Measurements from ENCODE around the gene TEX51.

TEX51 gene

DNA sequence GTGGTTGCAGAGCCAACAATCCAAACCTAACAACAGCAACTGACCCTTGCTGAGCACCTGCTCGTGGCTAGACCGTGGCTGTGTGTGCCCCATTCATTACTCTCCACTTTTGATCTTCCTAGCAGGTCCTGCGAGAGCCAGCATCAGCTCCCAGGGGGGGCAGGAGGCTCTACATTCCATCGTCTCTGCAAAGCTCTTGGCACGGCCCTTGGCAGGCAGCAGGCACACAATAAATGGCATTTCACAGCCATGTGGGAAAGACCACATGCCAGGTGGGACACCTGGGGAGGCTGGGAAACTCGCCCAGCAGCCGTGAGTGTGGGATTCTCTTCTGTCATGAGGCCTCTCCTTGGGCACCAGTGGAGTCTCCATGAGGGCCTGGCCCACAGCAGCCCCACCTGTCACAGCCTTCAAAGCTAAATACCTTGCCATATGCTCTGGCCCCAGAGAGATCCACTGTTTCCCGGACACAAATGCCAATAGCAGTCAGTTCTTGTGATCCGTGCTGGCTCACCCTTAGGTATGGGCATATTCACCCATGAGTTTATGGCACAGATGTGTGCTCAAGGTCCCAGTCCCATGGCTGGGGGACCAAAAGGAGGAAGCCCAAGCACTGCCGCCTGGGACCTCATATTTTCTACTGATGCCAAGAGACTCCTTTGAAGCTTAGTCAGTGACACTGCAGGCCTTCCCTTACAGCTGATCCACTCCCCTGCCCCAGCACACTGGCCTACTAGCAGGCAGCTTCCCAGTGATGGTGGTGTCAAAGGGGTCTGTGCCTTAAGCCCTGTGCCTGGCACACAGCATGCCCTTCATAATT lies 6.8 kb upstream of the TEX51 start:
- no peak for DNase-seq (ENCODE audit: low read depth in 1 of 2, low spot score in 1 of 2)

DNA sequence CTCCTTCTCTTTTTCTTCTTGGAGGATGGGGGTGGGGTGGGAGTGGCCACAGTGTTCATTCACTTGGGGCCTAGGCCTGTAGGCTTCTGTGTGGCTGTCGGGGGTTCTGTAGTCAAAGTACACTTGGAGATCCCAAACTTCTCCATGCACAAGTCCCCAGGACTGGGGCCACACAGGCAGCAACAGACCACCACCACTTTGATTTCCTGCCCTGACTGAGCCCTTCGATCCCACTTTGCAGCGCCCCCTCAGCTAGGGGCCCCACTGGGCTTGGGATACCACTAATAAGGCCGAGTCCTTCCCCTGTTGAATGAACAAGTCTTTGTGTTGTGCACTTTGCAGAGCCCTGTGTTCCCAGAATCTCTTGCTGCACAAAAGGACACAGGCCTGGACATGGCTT lies 5.5 kb upstream of the TEX51 start:
- DNase-seq (ENCODE audit: low read depth in 1 of 2, low spot score in 1 of 2), result no peak

DNA sequence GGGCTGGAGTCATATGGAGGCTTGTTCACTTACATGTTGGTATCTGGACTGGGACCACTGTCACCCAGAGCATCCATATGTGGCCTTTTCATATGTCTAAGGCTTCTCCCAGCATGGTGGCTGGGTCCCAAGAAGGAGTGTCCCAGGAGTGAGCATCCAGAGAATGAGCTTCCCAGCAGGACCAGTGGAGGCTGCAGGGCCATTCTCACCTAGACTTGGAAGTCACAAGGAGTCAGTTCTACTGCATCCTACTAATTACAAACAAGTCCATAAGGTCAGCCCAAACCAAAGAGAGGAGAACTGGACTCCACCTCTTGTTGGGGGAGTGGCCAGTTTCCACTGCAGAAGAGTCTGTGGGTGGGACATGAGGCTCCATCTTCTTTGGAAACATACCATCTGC lies 5.1 kb upstream of the TEX51 start:
- DNase-seq (ENCODE audit: low read depth in 1 of 2, low spot score in 1 of 2), result no peak

DNA sequence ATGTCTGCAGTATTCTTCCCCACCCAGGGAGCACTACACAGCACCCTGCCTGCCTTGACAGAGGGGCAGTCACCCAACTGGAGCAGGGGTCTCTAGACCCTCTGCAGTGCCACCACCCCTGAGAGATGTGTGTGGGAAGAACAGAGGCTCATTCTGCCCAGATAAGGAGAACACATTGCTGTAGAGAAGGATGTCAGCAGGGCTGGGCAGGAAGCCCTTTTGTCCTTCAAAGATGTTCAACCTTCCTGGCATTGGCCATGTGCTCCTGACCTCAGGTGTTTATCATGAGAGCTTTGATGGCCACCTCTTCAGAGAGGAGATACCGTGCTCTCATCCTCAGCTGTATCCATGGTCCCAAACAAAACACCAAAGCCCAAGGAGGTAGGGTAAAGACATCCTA lies 4.6 kb upstream of the TEX51 start:
- no peak for DNase-seq (ENCODE audit: low read depth in 1 of 2, low spot score in 1 of 2)

DNA sequence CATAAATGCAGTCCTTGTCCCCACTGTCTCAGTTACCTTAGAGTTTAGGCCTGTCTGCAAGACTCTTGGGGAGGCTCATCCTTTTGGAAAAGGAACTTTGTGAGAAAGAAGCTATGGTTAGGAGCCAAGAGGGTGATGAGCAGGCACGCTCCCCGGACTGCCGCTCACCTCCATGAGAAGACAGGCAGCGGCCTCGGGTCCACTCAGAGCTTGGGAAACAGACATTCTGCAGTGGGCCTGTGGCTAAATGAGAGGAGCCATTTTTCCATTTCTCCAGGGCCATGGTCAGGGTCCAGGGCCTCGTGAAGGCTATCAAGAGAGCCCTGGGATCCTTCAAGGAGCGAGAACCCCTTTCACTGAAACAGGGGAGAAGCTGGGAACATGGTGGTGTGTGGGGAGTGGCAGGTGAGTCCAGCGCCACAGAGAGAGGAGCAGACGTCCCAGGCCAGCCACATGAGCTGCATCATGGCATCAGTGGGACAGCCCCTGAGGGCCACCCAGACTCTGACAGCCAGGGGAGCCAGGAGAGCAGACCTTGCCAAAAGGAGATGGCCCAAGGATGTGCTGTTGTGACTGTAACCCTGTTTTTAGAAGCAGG lies 4.0 kb upstream of the TEX51 start:
- DNase-seq (ENCODE audit: low read depth in 1 of 2, low spot score in 1 of 2), result no peak

DNA sequence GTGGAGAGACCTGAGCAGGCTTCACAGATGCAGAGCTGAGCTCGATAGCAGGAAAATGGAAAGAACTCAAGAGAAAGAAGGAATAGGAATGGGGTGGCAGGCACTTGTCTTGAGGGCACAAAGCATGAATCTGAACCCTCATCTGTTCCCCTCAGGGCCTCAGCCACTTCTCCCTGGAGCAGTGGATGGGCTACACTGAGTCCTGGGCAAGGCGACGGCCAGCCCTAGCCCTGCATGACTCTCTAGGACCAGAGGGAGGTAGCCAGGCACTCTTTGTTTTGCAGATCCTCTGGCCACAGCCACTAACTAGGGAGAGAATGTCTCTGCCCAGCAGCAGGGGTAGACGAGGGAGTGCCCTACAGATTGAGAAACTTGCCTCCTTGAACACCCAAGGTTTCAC lies 3.4 kb upstream of the TEX51 start:
- no peak for DNase-seq (ENCODE audit: low read depth in 1 of 2, low spot score in 1 of 2)

DNA sequence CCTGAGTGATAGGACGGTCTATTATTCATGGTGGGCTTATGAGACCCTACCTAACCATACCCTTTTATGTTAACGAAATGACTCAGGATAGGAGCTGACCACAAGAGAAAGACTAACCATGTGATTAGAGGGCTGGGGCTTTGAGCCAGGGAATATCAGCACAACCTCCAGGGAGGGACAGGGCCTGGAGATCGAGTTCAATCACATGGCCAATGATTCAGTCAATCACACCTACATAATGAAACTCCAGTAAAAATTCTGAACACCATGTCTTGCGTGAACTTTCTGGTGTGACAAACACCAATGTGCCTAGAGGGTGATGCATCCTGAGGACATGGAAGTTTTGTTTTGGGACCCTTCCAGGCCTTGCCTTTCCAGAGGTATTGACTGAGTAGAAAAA lies 2.2 kb upstream of the TEX51 start:
- no peak for DNase-seq (ENCODE audit: low read depth in 1 of 2, low spot score in 1 of 2)

DNA sequence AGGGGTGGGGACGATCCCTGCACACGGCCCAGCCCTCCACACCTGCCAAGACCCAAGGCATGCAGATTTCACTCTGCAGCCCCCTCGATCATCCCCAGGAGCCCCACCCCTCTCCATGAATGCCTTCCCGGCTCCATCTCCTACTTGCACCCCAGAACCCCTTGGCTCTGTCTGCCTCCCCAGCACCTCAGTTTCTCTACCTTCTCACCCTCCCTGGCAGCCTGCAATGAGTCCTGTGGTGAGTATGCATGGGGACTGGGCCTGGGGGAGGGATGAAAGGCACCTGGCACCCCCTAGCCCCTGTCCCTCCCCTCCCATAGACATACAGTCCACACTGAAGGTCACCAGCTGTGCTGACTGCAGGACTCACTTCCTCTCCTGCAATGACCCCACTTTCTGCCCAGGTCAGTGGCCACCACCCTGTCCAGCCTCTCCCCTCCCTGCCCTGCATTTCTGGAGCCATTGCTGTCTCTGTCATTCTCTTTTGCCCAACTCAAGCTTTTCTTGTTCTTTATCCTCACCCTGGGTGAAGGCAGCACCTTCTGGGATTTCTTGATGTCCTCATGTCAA lies 1.0 kb downstream of the TEX51 start:
- DNase-seq (ENCODE audit: low read depth in 1 of 2, low spot score in 1 of 2), result no peak

DNA sequence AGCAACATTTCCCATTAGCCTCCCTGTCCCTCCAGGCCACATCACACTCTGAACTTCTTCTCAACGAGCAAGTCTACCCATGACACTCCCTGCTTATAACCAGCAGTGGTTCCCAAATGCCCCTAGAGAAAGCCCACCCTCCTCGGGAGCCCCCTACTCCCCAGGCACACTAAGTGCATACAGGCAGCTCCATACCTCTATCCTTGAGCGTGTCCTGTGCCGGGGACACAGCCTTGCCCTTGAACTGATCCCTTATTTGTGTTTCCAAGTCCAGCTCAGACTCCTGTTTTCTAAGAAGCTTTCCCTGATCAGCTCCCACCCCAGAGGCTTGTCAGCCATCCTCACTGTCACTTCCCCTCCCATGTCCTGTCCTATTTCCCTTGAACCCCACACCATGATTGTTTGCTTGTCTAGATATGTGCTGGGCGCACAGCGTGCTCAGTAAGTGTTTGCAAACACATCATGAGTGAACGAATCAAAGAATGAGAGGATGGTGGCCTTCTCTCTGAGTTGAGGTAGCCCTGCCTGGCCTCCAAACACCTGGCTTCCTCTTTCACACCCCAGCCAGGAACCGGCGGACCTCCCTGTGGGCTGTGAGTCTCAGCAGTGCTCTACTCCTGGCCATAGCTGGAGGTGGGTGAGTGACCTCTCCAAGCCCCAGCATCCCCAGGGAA lies 2.1 kb downstream of the TEX51 start:
- DNase-seq (ENCODE audit: low read depth in 1 of 2, low spot score in 1 of 2), result no peak

DNA sequence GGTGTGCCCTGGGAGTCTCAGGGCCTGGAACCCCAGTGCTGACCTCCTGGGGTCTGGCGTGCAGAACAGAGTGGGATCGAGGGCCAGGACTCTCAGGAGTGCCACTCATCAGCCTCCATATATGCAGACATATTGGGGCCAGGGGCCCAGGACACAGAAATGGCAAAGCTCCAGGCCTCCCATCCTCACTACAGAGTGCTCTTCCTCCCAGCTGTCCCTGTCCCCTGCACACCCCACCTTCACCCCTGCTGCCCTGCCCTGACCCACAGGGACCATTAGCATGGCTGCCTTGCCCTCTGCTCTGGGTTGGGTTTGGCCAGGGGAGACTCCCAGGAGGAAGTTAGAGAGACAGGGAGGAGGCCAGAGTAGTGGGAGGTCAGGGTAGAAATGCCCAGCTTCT lies 2.8 kb downstream of the TEX51 start:
- no peak for DNase-seq (ENCODE audit: low read depth in 1 of 2, low spot score in 1 of 2)

DNA sequence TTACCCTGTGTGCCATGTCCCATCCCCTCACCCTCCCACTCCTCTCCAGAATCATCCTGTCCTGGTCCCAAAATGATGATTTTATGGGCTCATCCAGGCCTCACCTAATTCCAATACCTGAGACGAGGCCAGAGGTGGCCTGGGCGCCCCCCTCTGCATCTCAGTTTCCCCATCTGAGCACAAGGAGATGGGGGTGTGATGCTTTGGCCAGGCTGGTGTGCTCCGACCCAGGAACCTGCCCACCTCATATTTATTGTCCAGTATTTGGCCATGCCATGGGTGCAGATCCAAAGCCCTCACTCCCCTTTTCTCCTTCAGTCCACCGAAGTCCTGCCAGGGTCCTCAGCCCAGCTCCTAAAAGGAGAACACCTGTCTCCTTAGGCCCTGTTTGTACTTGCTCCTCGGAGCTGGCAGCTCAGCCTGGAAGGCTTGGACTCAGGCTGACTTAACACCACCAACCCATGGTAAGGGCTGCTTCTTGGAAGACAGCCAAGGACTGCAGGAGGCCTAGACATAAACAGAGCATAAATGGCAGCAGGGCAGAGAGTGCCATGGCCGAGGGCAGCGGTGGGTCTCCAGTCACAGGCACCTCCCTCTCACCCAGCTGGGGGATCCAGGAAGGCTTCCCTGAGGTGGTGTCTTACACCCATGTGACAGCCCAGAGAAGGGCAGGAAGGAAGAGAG lies 3.6 kb downstream of the TEX51 start:
- no peak for DNase-seq (ENCODE audit: low read depth in 1 of 2, low spot score in 1 of 2)

DNA sequence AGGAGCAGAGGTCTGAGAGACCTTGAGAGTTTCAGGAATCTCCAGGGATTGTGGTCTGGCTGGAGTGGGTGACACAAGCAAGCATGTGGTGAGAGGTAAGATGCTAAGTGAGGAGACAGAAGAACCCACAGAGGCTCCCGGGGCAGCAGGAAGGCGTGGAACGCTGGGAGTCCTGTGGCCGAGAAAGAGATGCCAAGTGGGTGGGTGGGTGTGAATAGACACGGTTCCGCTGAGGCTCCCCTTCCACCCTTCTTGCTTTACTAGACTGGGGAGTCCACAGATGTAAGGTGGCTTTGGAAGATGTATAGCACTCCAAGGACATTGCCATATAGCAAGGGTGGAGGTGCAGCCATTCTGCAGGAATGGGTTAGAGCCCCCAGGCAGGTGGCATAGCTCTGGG lies 4.2 kb downstream of the TEX51 start:
- no peak for DNase-seq (ENCODE audit: low read depth in 1 of 2, low spot score in 1 of 2)

DNA sequence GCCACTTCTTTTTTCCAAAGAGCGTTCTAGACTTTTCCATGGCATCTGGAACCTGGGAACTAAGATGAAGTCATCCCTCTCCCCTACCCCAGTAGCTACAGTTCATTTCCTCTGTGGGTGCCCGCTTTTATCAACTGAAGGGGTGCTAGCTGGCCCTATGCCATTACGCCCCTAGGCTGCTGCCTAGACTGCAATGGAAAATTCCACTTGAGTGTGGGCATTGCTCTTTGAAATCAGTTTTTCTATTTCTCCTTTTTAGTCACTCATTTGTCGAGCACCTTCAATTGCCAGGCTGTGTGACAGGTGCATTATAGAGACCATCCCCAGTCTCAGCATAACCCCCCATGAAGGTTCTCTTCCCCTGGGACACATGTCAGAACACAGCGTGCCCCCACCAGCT lies 7.3 kb downstream of the TEX51 start:
- DNase-seq (ENCODE audit: low read depth in 1 of 2, low spot score in 1 of 2), result no peak

DNA sequence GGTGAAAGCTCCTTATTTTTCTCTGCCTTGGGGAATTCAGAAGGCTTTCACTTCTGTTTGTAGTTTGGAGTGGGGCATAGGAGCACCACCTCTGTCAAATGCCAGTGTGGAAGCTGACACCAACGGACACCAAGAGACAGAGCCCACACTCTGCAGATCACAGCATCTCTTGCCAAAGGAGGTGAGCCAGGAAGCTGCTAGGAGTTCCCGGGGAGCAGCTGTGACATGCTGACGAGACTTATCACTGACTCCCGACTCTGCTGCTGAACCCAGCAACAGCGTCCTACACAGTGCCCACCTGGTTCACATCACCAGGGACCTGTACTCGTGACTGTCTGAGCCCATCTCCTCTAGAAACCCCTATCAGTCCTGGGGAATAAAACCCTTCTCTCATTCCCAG lies 8.1 kb downstream of the TEX51 start:
- DNase-seq (ENCODE audit: low read depth in 1 of 2, low spot score in 1 of 2), result no peak

DNA sequence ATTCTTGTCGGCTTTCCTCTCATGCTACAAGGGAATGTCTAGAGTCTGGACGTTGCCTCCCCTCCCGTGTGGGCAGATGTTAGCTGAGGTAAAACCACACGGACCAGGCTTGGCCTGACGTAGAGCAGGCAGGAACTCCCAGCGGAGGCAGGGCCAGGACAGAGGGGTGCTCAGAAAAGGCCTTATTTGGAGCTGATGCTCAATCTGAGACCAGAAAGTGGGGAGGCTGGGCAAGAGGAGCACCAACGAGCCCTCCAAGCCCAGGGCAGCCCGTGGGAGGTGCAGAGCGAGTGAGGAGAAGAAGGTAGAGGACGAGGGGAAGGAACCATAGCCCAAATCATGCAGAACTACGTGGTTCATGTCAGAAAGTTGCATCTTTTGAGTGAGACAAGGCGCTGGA lies 9.0 kb downstream of the TEX51 start:
- DNase-seq (ENCODE audit: low read depth in 1 of 2, low spot score in 1 of 2), result no peak

DNA sequence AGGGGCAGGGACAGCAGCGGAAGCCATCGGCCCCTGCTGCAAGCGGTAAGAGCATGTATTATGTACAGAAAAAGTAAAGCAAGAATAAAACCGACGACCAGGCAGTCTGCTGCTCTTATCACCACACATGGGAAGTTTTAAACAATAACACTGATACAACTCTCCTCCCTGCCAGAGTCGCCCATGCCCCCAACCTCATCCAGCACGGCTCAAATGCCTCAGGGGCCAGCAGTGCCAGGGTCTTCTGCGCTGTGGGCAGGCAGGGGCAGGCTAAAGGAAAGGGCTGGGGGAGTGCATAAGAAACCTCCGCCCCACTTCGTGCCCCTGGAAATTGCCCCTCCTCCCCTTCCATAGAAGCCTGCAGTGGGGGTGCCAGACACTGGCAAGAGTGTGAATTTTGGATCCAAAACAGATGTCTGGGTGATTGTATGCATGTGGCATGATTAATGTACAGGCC lies 10.1 kb downstream of the TEX51 start:
- DNase-seq (ENCODE audit: low read depth in 1 of 2, low spot score in 1 of 2), result no peak

DNA sequence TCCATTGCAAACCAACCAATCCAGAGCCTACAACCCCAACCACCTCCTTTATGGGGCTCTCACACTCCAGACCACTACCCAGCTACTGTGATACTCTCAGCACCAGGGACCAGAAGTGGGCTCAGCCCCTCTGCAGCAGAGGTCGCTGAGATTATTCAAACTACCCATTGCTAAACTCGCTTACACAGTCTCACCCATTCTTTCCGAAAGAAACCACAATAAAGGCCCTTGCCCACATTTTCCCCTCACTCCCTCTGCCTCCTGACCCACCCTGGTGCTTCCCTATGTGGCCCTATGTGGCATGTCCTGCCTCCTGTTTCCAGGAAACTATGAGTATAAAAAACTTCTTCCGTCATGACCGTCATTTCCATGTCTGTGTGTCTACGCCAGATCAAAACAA lies 10.7 kb downstream of the TEX51 start:
- no peak for DNase-seq (ENCODE audit: low read depth in 1 of 2, low spot score in 1 of 2)

DNA sequence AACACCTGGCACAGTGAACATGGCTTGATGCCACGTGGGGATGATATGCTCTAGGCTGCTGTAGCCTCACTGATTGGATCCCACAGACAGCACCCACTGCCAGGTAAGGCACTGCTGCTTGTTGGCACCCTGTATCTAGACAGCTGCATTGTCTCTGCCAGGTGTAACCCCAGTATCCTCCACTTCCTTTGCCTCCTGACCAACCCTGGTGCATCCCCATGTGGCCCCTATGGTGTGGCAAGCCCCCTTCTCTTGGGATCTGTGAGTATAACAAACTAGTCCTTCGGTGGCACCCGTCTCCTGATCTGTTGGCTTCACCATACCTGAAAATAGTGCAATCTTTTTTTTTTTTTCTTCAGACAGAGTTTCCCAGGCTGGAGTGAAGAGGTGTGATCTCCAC lies 11.1 kb downstream of the TEX51 start:
- DNase-seq (ENCODE audit: low read depth in 1 of 2, low spot score in 1 of 2), result no peak

DNA sequence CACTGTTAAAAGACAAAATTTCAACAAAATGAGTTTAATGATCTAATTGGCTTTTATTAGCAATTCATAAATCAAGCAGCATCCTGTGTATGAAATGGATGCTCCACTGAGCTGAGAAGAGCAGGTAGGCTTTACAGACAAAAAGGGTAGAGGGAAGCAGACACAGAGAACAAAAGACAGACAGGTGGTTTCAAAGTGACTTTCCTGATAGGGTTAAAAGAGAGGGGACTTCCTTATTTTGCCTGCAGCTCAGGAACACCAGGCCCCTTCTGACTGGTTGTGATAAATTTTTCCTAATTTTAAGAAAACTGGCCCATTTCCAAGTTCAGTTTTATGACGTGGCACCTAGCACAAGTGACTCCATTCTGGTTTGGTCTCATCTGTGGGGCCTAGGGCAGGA lies 11.9 kb downstream of the TEX51 start:
- DNase-seq (ENCODE audit: low read depth in 1 of 2, low spot score in 1 of 2), result no peak

DNA sequence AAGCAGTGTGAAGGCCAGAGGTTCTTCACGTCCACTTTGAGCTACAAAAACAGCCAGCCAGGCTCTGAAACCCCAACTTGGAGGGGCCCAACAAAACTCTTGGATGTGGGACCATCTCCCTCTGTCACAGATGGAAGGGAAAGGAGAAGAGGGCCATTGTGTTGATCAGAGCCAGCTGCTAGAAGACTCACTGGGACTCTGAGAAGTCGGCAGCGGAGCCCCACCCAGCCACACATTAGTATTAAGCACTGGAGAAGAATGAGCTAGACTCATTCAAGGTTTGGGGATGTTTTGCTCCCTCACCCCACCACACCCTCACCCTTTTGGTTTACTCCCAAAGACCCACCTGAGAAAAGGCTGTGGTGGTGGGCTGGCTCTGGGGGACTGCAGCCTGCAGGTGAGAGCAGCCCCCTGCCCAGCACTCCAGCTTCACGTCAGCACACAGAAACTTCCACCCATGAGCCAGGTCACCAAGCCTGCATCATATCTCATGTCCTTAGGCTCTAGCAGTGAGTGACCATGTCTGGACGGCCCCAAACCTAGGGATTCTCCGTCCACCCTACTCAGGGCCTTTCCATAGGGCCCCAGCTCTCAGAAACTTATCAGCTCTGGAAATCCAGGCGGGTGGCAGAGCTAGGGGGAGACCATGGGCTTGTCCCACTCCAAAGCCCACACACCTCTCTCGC lies 12.6 kb downstream of the TEX51 start:
- no peak for DNase-seq (ENCODE audit: low read depth in 1 of 2, low spot score in 1 of 2)

DNA sequence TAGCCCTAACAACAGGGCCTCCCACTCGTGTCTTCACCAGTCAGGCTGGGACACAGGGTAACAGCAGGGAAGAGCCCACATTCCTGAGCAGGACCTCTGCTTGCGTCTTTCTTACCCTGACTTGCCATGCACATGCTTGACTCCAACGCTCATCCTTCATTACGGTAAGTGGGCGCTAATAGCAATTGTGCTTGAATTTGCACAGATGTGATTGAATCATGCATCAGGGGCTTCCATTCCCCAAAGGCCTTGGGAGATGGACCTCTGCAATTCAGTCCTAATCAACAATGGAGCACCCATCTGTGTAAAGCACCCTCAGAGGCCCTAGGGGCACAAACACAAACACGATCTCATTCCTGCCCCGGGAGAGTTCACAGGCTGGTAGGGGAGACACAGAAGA lies 13.5 kb downstream of the TEX51 start:
- no peak for DNase-seq (ENCODE audit: low read depth in 1 of 2, low spot score in 1 of 2)

Data from stimulated activated CD4-positive, alpha-beta T cell treated with anti-CD3 and anti-CD28 coated beads, Interleukin-15, amount 100 ng/mL, for 1 hour (primary cell).